CD4-positive, alpha-beta T cell (primary cell): ENCODE data around the gene OSBPL5. TPM values are rescaled to one million over a fixed set of nuclear protein-coding genes. Genes with fewer than 3 reads are reported as not detected.
"Not testable (repeated sequence)": the region's sequence is repeated elsewhere in the genome, so short reads cannot be mapped to it uniquely, and the experiment has no call there.

Experiments
- ATAC-seq: fragments of 200-7000 bp; cut with Tn5 transposase; one replicate; pipeline ENCODE4 v1.10.0; 2022; ENCODE audit warnings: mild to moderate bottlenecking; ENCODE audit not compliant: poor library complexity
- CTCF ChIA-PET: fragments of 350-600 bp; sonication (Branson Sonifier 250); formaldehyde crosslinking; loops from one replicate; lab custom pipeline; 2021; ENCODE audit warnings: antibody characterized with exemption, inconsistent platforms; lab: Charles Lee
- POLR2A ChIA-PET: fragments of 350-600 bp; sonication (Branson Sonifier 250); formaldehyde crosslinking; loops from one replicate; lab custom pipeline; 2021; ENCODE audit warnings: antibody characterized with exemption, inconsistent platforms; lab: Charles Lee
- DNase-seq, 14 experiments: peaks; one replicate each; pipeline ENCODE4 v3.0.0-alpha.2; 2013 to 2020; ENCODE audit warnings: mixed read lengths in 2 of 14
- H3K27ac ChIP-seq, 2 donors: one replicate each; pipeline versions ENCODE4 v1.5.1 to v1.7.0; 2013; ENCODE audit warnings: low read length in 2 of 2, low read depth in 1 of 2, mild to moderate bottlenecking in 1 of 2
- H3K27me3 ChIP-seq, 2 experiments: 1 replicate in 1 of 2; 2 replicates in 1 of 2; pipeline versions ENCODE4 v1.6.1 to v1.7.0; 2013; ENCODE audit warnings: low read length in 2 of 2, control low read depth in 1 of 2, mild to moderate bottlenecking in 1 of 2, moderate library complexity in 1 of 2; ENCODE audit not compliant: insufficient read depth in 2 of 2, control insufficient read depth in 1 of 2
- H3K36me3 ChIP-seq: one replicate; pipeline ENCODE4 v1.6.1; 2013; ENCODE audit warnings: low read length, control low read depth; ENCODE audit not compliant: insufficient read depth
- H3K4me1 ChIP-seq: one replicate; pipeline ENCODE4 v1.6.1; 2013; ENCODE audit warnings: low read length, control low read depth; ENCODE audit not compliant: insufficient read depth
- H3K4me3 ChIP-seq: one replicate; pipeline ENCODE4 v1.5.1; 2013; ENCODE audit warnings: mild to moderate bottlenecking, low read length, moderate library complexity
- H3K9me3 ChIP-seq, 2 experiments: 1 replicate in 1 of 2; 2 replicates in 1 of 2; pipeline versions ENCODE4 v1.6.1 to v1.7.0; 2013; ENCODE audit warnings: low read length in 2 of 2, mild to moderate bottlenecking in 2 of 2, control low read depth in 1 of 2, moderate library complexity in 1 of 2; ENCODE audit not compliant: control insufficient read depth in 1 of 2, insufficient read depth in 1 of 2
- H3K27ac Mint-ChIP-seq: one replicate; pipeline ENCODE4 v1.8.0; 2020; ENCODE audit warnings: mixed read lengths
- H3K27me3 Mint-ChIP-seq: one replicate; pipeline ENCODE4 v1.8.0; 2021; ENCODE audit warnings: mixed read lengths
- H3K36me3 Mint-ChIP-seq: one replicate; pipeline ENCODE4 v1.8.0; 2021; ENCODE audit warnings: low read depth, mixed read lengths
- H3K4me1 Mint-ChIP-seq: one replicate; pipeline ENCODE4 v1.8.0; 2021; ENCODE audit warnings: low read depth, mixed read lengths
- H3K4me3 Mint-ChIP-seq: one replicate; pipeline ENCODE4 v1.8.0; 2020; ENCODE audit warnings: mild to moderate bottlenecking, mixed read lengths
- H3K9me3 Mint-ChIP-seq: one replicate; pipeline ENCODE4 v1.8.0; 2020; ENCODE audit warnings: mixed read lengths
- CTCF ChIP-seq: fragments of 200-600 bp; IDR thresholded peaks from one replicate; pipeline ENCODE4 v1.8.0; 2022; ENCODE audit warnings: antibody characterized with exemption, mild to moderate bottlenecking
- intact Hi-C, 2 experiments: fragments of 100-400 bp; cut with DNase I in 1 of 2; cut with micrococcal nuclease in 1 of 2; formaldehyde crosslinking; loops; one replicate each; pipeline versions ENCODE4 v1.15.1 to v1.9.0; 2023 to 2025; cut with DNase I, micrococcal nuclease
- total RNA-seq, 174 experiments: library from RNA in 2 of 174; stranded (reverse) in 2 of 174; gene quantifications; one replicate each; pipeline ENCODE4 v1.2.3 and lab custom pipeline; 2021 to 2026

Gene OSBPL5
- total RNA-seq, 2 experiments from 2014 or later = 6.7 to 9.1 TPM

- H3K27ac Mint-ChIP-seq = no peak overlapping the region
- no peaks in the 10 kb centered on the region for H3K9me3 Mint-ChIP-seq
- no peak for DNase-seq
- H3K4me3 Mint-ChIP-seq = no peak overlapping the region
- no peaks in the 10 kb centered on the region for H3K36me3 ChIP-seq
- ATAC-seq = no peak
- CTCF ChIA-PET = interaction anchor here (0.7 kb wide), 1 partner anchor 672 kb away, joined by 3 read pairs; no protein-coding TSS in a partner anchor
- H3K27ac ChIP-seq = no peak overlapping the region
- H3K27me3 Mint-ChIP-seq = no peaks in the 10 kb centered on the region
- H3K36me3 Mint-ChIP-seq = no peaks in the 10 kb centered on the region
- POLR2A ChIA-PET = no interaction called here
- H3K9me3 ChIP-seq = no peaks in the 10 kb centered on the region
- no peaks in the 10 kb centered on the region for H3K4me1 Mint-ChIP-seq
- intact Hi-C loops = no loop called here
- no peaks in the 10 kb centered on the region for H3K4me1 ChIP-seq
- H3K4me3 ChIP-seq = no peak overlapping the region
- TF ChIP-seq CTCF = no peak
- peaks cover 0 to 1% of the 10 kb centered on the region in 2 experiments for H3K27me3 ChIP-seq
Observed at GRCh38 chr11:3073029-3073435, 92.1 kb downstream of the OSBPL5 start.

- ChIA-PET POLR2A (no interaction called here), CTCF (no interaction called here)
- H3K36me3 Mint-ChIP-seq = no peaks in the 10 kb centered on the region
- no peaks in the 10 kb centered on the region for H3K4me1 Mint-ChIP-seq
- H3K9me3 Mint-ChIP-seq = no peaks in the 10 kb centered on the region
- TF ChIP-seq CTCF = no peak
- Histone ChIP-seq H3K27ac (no peak overlapping the region), H3K4me3 (no peak overlapping the region), H3K9me3 (no peaks in the 10 kb centered on the region), H3K4me1 (no peaks in the 10 kb centered on the region), H3K36me3 (no peaks in the 10 kb centered on the region), H3K27me3 (peaks cover 0 to 8% of the 10 kb centered on the region in 2 experiments)
- ATAC-seq (no peak), DNase-seq (no peak)
- intact Hi-C loops = no loop called here
- no peak overlapping the region for H3K4me3 Mint-ChIP-seq
- H3K27ac Mint-ChIP-seq = no peak overlapping the region
- no peaks in the 10 kb centered on the region for H3K27me3 Mint-ChIP-seq
Observed at GRCh38 chr11:3069425-3069824, 95.7 kb downstream of the OSBPL5 start.

GRCh38 chr11:3066308-3066707, 98.8 kb downstream of the OSBPL5 start:
- CTCF ChIA-PET = not testable (repeated sequence)

GRCh38 chr11:3064709-3065108, 100.4 kb downstream of the OSBPL5 start:
- ATAC-seq, H3K27ac ChIP-seq, POLR2A ChIA-PET, intact Hi-C loops, H3K36me3 ChIP-seq, H3K27me3 Mint-ChIP-seq, H3K27me3 ChIP-seq, H3K4me3 ChIP-seq, H3K4me1 Mint-ChIP-seq, H3K4me1 ChIP-seq, H3K9me3 Mint-ChIP-seq, H3K27ac Mint-ChIP-seq, H3K9me3 ChIP-seq, H3K36me3 Mint-ChIP-seq, CTCF ChIA-PET, H3K4me3 Mint-ChIP-seq, DNase-seq: not testable (repeated sequence)

More at GRCh38 chr11:3066308-3066707, 98.8 kb downstream of the OSBPL5 start:
- H3K27ac Mint-ChIP-seq, H3K27me3 Mint-ChIP-seq, H3K9me3 ChIP-seq, H3K4me3 ChIP-seq, H3K9me3 Mint-ChIP-seq, ATAC-seq, H3K4me1 Mint-ChIP-seq, DNase-seq, H3K4me3 Mint-ChIP-seq, H3K36me3 Mint-ChIP-seq, intact Hi-C loops, H3K27ac ChIP-seq, H3K27me3 ChIP-seq, H3K36me3 ChIP-seq, H3K4me1 ChIP-seq: not testable (repeated sequence)
- POLR2A ChIA-PET = interaction anchor here (0.6 kb wide), 1 partner anchor 30 kb away, joined by 3 read pairs; no protein-coding TSS in a partner anchor

- CTCF ChIA-PET, POLR2A ChIA-PET, H3K4me3 ChIP-seq, H3K36me3 ChIP-seq, intact Hi-C loops, H3K9me3 ChIP-seq, H3K27ac ChIP-seq, H3K27me3 ChIP-seq, H3K9me3 Mint-ChIP-seq, H3K27me3 Mint-ChIP-seq, H3K4me3 Mint-ChIP-seq, H3K36me3 Mint-ChIP-seq, H3K27ac Mint-ChIP-seq, H3K4me1 Mint-ChIP-seq, ATAC-seq, H3K4me1 ChIP-seq, DNase-seq: not testable (repeated sequence)
Observed at GRCh38 chr11:3063876-3064275, 101.2 kb downstream of the OSBPL5 start.

GRCh38 chr11:3063432-3063831, 101.7 kb downstream of the OSBPL5 start:
- intact Hi-C loops = not testable (repeated sequence)

More at GRCh38 chr11:3063432-3063831, 101.7 kb downstream of the OSBPL5 start:
- H3K27me3 Mint-ChIP-seq, H3K4me1 ChIP-seq, POLR2A ChIA-PET, H3K36me3 Mint-ChIP-seq, H3K36me3 ChIP-seq, ATAC-seq, H3K4me1 Mint-ChIP-seq, DNase-seq, H3K27ac Mint-ChIP-seq, H3K9me3 Mint-ChIP-seq, H3K27ac ChIP-seq, H3K4me3 Mint-ChIP-seq, CTCF ChIA-PET, H3K27me3 ChIP-seq, H3K9me3 ChIP-seq, H3K4me3 ChIP-seq: not testable (repeated sequence)
